ENCODE data around the gene SLC6A20.

Gene SLC6A20

DNA sequence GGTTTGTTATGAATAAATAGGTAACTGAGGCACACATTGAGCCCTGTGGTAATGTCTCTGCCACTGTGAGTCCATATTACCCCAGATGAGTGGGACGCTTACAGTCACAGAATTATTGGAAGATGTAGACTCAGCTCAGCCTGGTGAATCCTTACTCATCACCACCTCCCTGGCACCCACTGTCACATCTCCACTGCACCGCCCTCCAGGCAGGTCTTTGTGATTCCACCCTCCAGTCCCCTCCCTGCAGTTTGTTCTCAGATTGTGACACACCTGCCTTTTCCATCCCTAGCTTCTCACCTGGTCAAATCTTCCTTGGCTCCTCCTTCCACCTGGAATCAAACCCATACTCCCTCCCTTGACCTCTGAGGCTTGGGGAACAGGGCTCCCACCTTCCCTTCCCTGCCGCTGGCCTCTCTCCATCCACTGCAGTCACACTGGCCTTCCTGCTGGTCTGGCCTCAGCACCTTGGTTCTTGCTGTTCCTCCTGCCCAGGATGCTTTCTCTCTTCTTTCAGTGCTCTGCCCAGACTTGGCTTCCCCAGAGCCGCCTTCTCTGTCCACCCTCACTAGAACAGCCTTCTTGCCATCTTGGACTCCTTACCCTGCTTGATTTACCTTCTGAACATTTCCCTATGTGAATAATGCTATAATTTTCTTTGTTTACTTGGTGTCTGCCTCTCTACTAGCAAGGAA is 9.4 kb downstream of the SLC6A20 start:
- H3K9ac ChIP-seq (ENCODE audit: low read depth, low read length): no peak overlapping the region
- no peak overlapping the region for H3K27ac ChIP-seq (ENCODE audit: low read length)
- no peaks in the 10 kb centered on the region for H3K79me2 ChIP-seq (ENCODE audit: insufficient read depth, low read length)
- TF ChIP-seq EZH2 (IDR thresholded peaks at IDR 0.05; ENCODE audit: borderline replicate concordance, low read depth, low read length, severe bottlenecking): no peak
- TF ChIP-seq, protein P1, sequence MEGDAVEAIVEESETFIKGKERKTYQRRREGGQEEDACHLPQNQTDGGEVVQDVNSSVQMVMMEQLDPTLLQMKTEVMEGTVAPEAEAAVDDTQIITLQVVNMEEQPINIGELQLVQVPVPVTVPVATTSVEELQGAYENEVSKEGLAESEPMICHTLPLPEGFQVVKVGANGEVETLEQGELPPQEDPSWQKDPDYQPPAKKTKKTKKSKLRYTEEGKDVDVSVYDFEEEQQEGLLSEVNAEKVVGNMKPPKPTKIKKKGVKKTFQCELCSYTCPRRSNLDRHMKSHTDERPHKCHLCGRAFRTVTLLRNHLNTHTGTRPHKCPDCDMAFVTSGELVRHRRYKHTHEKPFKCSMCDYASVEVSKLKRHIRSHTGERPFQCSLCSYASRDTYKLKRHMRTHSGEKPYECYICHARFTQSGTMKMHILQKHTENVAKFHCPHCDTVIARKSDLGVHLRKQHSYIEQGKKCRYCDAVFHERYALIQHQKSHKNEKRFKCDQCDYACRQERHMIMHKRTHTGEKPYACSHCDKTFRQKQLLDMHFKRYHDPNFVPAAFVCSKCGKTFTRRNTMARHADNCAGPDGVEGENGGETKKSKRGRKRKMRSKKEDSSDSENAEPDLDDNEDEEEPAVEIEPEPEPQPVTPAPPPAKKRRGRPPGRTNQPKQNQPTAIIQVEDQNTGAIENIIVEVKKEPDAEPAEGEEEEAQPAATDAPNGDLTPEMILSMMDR (IDR thresholded peaks at IDR 0.05; ENCODE audit: borderline replicate concordance, extremely low read depth, low read length, poor library complexity, severe bottlenecking): no peak
- H3K36me3 ChIP-seq (ENCODE audit: insufficient read depth, low read length): no peaks in the 10 kb centered on the region
- ATAC-seq (ENCODE audit: insufficient read depth, low read depth) (no peak), DNase-seq (peak; percentile 2)
- H4K20me1 ChIP-seq (ENCODE audit: insufficient read depth, low read length): no peaks in the 10 kb centered on the region
- no peak overlapping the region for H2AFZ ChIP-seq (ENCODE audit: low read depth, low read length)
- H3K4me2 ChIP-seq (ENCODE audit: insufficient read depth, low read length): no peak overlapping the region
- H3K9me3 ChIP-seq (ENCODE audit: insufficient read depth, low read length, severe bottlenecking): peaks cover 8% of the 10 kb centered on the region
- peaks cover 7% of the 10 kb centered on the region for H3K4me1 ChIP-seq (ENCODE audit: insufficient read depth, low read length)
- H3K4me3 ChIP-seq (ENCODE audit: low read depth in 1 of 2, low read length in 2 of 2): no peak overlapping the region
- no peaks in the 10 kb centered on the region for H3K27me3 ChIP-seq (ENCODE audit: insufficient read depth, low read length, poor library complexity)

DNA sequence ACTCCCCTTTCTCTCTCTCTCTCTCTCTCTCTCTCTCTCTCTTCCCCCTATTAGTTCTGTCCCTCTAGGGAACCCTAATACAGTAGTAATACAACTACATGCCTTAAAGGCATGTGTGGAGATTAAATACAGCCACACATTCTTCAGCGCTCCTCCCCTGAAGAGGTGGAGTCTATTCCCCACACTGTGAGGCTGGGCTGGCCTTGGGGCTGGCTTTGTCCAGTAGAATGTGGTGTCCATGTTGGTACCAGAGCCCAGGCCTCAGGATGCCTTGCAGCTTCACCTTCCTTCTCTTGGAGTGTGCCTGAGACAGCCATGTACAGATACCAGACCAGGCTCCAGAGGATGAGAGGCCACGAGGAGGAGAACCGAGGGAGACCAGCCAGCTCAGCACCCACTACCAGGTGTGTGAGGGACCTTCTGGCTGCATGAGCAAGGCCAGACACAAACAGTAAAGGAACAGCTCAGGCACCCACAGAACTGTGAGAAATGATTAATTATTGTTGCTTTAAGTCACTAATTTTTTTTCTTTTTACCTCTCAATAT is 10.7 kb downstream of the SLC6A20 start:
- H3K79me2 ChIP-seq (ENCODE audit: insufficient read depth, low read length): no peaks in the 10 kb centered on the region
- no peak overlapping the region for H3K4me3 ChIP-seq (ENCODE audit: low read depth in 1 of 2, low read length in 2 of 2)
- no peaks in the 10 kb centered on the region for H3K36me3 ChIP-seq (ENCODE audit: insufficient read depth, low read length)
- H2AFZ ChIP-seq (ENCODE audit: low read depth, low read length): no peak overlapping the region
- DNase-seq (peak; percentile 4), ATAC-seq (ENCODE audit: insufficient read depth, low read depth) (peak; percentile 40; the same call in 1 of the 3 replicates)
- H3K9ac ChIP-seq (ENCODE audit: low read depth, low read length): no peak overlapping the region
- no peak overlapping the region for H3K27ac ChIP-seq (ENCODE audit: low read length)
- H4K20me1 ChIP-seq (ENCODE audit: insufficient read depth, low read length): no peaks in the 10 kb centered on the region
- no peak overlapping the region for H3K4me2 ChIP-seq (ENCODE audit: insufficient read depth, low read length)
- H3K9me3 ChIP-seq (ENCODE audit: insufficient read depth, low read length, severe bottlenecking): peaks cover 8% of the 10 kb centered on the region
- TF ChIP-seq EZH2 (IDR thresholded peaks at IDR 0.05; ENCODE audit: borderline replicate concordance, low read depth, low read length, severe bottlenecking): no peak
- TF ChIP-seq, protein P1 (IDR thresholded peaks at IDR 0.05; ENCODE audit: borderline replicate concordance, extremely low read depth, low read length, poor library complexity, severe bottlenecking): no peak
- H3K27me3 ChIP-seq (ENCODE audit: insufficient read depth, low read length, poor library complexity): no peaks in the 10 kb centered on the region
- H3K4me1 ChIP-seq (ENCODE audit: insufficient read depth, low read length): peaks cover 4% of the 10 kb centered on the region

DNA sequence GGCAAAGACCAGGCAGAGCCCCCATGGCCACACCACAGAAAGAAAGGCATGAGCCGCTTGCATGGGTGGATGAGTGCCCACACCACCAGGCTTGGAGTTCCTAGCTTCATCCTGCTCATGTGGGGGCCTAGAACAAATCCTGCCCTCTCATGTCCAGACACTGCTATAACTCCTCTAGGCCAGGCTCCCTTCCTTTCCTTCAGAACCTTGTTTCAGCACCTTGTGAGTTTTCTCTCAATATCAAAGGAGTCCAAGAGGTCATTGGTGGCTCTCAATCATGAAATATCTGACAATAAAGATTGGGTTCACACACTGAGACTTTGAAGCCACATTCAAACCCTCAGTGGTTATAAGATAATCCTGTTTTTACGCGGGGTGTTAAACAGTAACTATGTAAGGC is 12.7 kb downstream of the SLC6A20 start:
- TF ChIP-seq EZH2 (IDR thresholded peaks at IDR 0.05; ENCODE audit: borderline replicate concordance, low read depth, low read length, severe bottlenecking): no peak
- TF ChIP-seq, protein P1 (IDR thresholded peaks at IDR 0.05; ENCODE audit: borderline replicate concordance, extremely low read depth, low read length, poor library complexity, severe bottlenecking): no peak
- H3K79me2 ChIP-seq (ENCODE audit: insufficient read depth, low read length): no peaks in the 10 kb centered on the region
- H3K9ac ChIP-seq (ENCODE audit: low read depth, low read length): no peak overlapping the region
- no peaks in the 10 kb centered on the region for H3K36me3 ChIP-seq (ENCODE audit: insufficient read depth, low read length)
- H3K27ac ChIP-seq (ENCODE audit: low read length): no peak overlapping the region
- no peaks in the 10 kb centered on the region for H3K4me1 ChIP-seq (ENCODE audit: insufficient read depth, low read length)
- DNase-seq: peak; percentile 3
- no peak overlapping the region for H2AFZ ChIP-seq (ENCODE audit: low read depth, low read length)
- no peaks in the 10 kb centered on the region for H3K27me3 ChIP-seq (ENCODE audit: insufficient read depth, low read length, poor library complexity)
- no peak for ATAC-seq (ENCODE audit: insufficient read depth, low read depth)
- H3K9me3 ChIP-seq (ENCODE audit: insufficient read depth, low read length, severe bottlenecking): peaks cover 2% of the 10 kb centered on the region
- H3K4me3 ChIP-seq (ENCODE audit: low read depth in 1 of 2, low read length in 2 of 2): no peak overlapping the region
- H4K20me1 ChIP-seq (ENCODE audit: insufficient read depth, low read length): 0 out of 2 replicates have a peak, but pooled peaks cover 3% of the 10 kb centered on the region
- H3K4me2 ChIP-seq (ENCODE audit: insufficient read depth, low read length): no peak overlapping the region
